Dendritic cell treated with granulocyte-macrophage colony-stimulating factor and Interleukin-4, amounts not matched to agents 40 ng/mL and 50 ng/mL, for 4 days (primary cell): ENCODE data around the gene INHA.

ENCODE experiments used
- H3K27ac Mint-ChIP-seq: one replicate; pipeline ENCODE4 v1.8.0; 2022; ENCODE audit warnings: mild to moderate bottlenecking, mixed read lengths
- H3K27me3 Mint-ChIP-seq: one replicate; pipeline ENCODE4 v1.8.0; 2022; ENCODE audit warnings: mild to moderate bottlenecking, mixed read lengths
- H3K36me3 Mint-ChIP-seq: one replicate; pipeline ENCODE4 v1.8.0; 2022; ENCODE audit warnings: low read depth, mixed read lengths
- H3K4me1 Mint-ChIP-seq: one replicate; pipeline ENCODE4 v1.8.0; 2022; ENCODE audit warnings: low read depth, mixed read lengths
- H3K4me3 Mint-ChIP-seq: one replicate; pipeline ENCODE4 v1.8.0; 2022; ENCODE audit warnings: mild to moderate bottlenecking, moderate library complexity, mixed read lengths
- H3K9me3 Mint-ChIP-seq: one replicate; pipeline ENCODE4 v1.8.0; 2022; ENCODE audit warnings: mixed read lengths
- intact Hi-C: fragments of 100-400 bp; cut with micrococcal nuclease; formaldehyde crosslinking; loops from one replicate; pipeline ENCODE4 v1.15.0; 2022

The INHA gene

DNA sequence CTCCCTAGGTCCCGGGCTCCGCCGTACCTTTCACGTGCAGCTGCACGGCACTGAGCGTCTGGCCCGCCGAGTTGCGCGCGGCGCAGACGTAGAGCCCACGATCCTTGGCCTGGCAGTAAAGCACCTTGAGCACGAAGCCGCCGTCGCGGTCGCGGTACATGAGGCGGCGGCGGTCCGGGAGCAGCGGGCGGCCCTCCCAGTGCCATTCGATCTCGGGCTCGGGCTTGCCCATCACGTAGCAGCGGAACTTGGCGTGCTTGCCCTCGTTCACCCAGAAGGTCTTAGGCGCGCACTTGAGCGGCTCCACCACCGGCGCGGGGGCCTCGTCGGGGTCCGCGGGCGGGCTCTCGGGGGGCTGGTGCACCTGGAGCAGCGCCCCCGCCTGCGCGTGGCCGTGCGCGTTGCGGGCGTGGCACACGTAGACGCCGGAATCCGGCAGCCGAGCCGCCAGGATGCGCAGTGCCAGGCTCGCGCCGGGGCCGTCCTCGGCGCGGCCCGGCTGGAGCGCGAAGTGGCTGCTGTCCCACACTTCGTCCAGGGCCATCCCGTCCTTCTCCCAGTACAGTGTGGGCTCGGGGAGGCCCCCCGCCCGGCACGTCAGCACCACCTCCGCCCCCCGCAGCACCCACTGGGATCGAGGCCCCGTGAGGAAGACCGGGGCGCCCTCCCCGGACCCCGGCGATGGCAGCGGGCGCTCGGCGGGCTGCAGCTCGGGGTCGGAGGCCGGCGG, 1.8 kb upstream of the INHA start:
- H3K36me3 Mint-ChIP-seq = no peaks in the 10 kb centered on the region
- H3K4me1 Mint-ChIP-seq = peaks cover 4% of the 10 kb centered on the region
- H3K27me3 Mint-ChIP-seq = peaks cover 58% of the 10 kb centered on the region
- intact Hi-C loops = no loop called here
- no peak overlapping the region for H3K27ac Mint-ChIP-seq
- H3K4me3 Mint-ChIP-seq = peak overlapping the region; percentile 52
- no peaks in the 10 kb centered on the region for H3K9me3 Mint-ChIP-seq

DNA sequence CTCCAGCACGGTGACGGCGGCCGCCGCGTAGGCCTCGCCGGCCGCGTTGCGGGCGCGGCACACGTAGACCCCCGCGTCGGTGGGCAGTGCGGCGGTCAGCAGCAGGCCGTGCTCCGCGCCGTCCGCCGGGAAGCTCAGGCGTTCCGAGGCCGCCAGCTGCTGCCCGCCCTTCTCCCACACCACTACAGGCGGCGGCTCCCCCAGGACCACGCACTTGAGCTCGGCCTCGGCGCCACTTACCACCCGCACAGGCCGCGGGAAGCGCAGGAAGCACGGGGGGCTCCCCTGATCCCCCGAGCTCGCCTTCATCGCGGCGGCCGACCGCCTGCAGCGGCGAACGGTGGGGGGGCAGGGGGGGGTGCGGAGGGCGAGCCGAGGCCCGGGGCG, 1.2 kb upstream of the INHA start:
- H3K36me3 Mint-ChIP-seq = no peaks in the 10 kb centered on the region
- peak overlapping the region; percentile 35 for H3K4me3 Mint-ChIP-seq
- intact Hi-C loops = no loop called here
- no peaks in the 10 kb centered on the region for H3K9me3 Mint-ChIP-seq
- peaks cover 62% of the 10 kb centered on the region for H3K27me3 Mint-ChIP-seq
- H3K27ac Mint-ChIP-seq = no peak overlapping the region
- peaks cover 4% of the 10 kb centered on the region for H3K4me1 Mint-ChIP-seq

DNA sequence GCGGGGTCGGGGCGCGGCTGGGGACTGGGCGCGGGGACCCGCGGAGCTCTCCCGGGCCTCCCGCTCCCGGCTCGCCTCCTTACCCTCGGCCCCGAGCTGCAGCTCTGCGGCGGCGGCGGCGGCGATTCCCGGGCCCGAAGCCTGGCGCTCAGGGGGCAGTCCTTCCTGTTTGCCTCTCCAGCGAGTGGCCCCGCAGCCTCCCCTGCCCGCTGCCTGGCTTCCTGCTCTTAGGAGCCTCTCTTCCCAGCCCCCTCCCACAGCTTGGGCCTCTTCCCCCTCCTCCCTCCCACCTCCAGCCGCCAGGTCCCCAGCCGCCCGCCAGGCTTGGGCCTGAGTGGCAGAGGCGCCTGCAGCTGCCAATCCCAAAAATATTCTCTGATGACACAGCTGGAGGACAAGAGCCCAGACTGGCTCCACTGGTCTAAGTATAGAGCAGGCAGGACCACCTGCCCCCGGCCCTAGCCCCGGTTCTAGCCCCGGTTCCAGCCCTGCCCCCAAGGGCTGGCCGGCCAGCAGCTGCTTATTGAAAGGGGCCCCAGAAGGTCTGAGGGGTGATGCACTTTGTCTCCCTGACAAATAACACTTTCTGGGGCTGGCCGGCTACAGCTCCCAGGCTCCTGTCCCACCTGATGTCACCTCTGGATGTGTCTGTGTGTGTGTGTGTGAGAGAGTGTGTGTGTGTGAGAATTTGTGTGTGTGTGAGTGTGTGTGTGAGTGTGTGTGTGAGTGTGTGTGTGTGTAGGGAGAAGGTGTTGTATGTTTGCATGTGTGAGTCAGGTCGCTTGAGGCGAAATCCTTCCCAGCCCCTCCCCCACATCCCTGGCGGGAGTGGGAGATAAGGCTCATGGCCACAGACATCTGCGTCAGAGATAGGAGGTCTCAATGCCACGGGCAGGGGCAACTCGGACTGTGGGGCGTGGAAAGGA, 536 bp upstream of the INHA start, which contains the start of gene OBSL1:
OBSL1 (minus strand) TSS at position 229 of the 926 bp plus-strand sequence. CDS start 307 bp downstream, outside the sequence.
- Mint-ChIP-seq H3K36me3 (no peaks in the 10 kb centered on the region), H3K4me3 (peak within 1 kb of the TSS; percentile 52), H3K9me3 (no peaks in the 10 kb centered on the region), H3K27me3 (peaks cover 69% of the 10 kb centered on the region), H3K27ac (no peak within 1 kb of the TSS), H3K4me1 (peaks cover 4% of the 10 kb centered on the region)
- intact Hi-C loops = no loop called here

GRCh38 chr2:219573166-219573565, 1.1 kb downstream of the INHA start:
- H3K9me3 Mint-ChIP-seq = no peaks in the 10 kb centered on the region
- intact Hi-C loops = no loop called here
- peaks cover 72% of the 10 kb centered on the region for H3K27me3 Mint-ChIP-seq

GRCh38 chr2:219574484-219575311, 2.6 kb downstream of the INHA start:
- Mint-ChIP-seq H3K36me3 (no peaks in the 10 kb centered on the region), H3K9me3 (no peaks in the 10 kb centered on the region), H3K27me3 (peaks cover 59% of the 10 kb centered on the region), H3K27ac (no peak overlapping the region), H3K4me3 (no peak overlapping the region), H3K4me1 (peaks cover 16% of the 10 kb centered on the region)
- intact Hi-C loops = no loop called here

More at GRCh38 chr2:219573166-219573565, 1.1 kb downstream of the INHA start:
- Mint-ChIP-seq H3K4me1 (peaks cover 4% of the 10 kb centered on the region), H3K4me3 (no peak overlapping the region), H3K36me3 (no peaks in the 10 kb centered on the region), H3K27ac (no peak overlapping the region)

DNA sequence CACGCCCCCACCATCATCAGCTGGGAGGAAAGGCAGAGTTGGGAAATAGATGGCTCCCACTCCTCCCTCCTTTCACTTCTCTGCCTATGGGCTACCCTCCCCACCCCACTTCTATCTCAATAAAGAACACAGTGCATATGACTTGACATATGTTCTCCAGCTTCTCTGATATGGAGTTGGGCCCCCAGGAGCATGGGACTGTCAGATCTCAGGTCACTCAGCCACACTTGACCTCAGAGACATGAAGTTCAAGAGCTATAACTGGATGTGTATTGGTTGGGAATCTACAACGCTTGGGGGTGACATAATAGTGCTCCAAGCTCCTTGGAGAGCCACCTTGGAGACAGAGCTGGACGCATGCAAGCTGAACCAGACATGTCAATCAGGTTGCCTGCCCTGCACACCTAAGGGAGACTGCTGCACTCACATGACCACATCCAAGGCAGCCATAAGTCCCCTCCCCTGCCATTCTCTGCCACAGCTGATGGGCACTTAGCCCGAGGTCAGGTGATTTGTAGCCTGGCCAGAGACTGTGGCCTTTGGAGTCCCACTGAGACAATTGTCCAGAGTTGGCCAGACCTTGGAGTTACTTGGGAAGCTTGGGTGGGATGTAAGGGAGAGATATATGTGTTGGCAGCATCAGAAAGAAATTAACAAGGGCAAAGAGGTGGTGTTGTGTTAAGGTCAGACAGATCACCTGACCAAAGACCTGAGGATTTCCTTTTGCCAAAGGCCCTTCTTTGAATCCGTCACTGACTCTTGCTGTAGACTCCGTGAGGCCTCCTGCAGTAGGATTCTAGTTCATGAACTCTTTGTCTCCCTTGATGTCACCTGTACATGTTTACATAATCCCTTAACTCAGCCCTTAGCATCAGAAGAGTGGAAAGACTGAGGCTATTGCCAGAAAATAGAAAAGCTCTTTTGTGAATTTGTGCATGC, 3.7 kb downstream of the INHA start:
- H3K9me3 Mint-ChIP-seq = no peaks in the 10 kb centered on the region
- peaks cover 52% of the 10 kb centered on the region for H3K27me3 Mint-ChIP-seq
- intact Hi-C loops = no loop called here
- H3K36me3 Mint-ChIP-seq = no peaks in the 10 kb centered on the region
- H3K27ac Mint-ChIP-seq = no peak overlapping the region
- peaks cover 11% of the 10 kb centered on the region for H3K4me1 Mint-ChIP-seq
- H3K4me3 Mint-ChIP-seq = no peak overlapping the region

DNA sequence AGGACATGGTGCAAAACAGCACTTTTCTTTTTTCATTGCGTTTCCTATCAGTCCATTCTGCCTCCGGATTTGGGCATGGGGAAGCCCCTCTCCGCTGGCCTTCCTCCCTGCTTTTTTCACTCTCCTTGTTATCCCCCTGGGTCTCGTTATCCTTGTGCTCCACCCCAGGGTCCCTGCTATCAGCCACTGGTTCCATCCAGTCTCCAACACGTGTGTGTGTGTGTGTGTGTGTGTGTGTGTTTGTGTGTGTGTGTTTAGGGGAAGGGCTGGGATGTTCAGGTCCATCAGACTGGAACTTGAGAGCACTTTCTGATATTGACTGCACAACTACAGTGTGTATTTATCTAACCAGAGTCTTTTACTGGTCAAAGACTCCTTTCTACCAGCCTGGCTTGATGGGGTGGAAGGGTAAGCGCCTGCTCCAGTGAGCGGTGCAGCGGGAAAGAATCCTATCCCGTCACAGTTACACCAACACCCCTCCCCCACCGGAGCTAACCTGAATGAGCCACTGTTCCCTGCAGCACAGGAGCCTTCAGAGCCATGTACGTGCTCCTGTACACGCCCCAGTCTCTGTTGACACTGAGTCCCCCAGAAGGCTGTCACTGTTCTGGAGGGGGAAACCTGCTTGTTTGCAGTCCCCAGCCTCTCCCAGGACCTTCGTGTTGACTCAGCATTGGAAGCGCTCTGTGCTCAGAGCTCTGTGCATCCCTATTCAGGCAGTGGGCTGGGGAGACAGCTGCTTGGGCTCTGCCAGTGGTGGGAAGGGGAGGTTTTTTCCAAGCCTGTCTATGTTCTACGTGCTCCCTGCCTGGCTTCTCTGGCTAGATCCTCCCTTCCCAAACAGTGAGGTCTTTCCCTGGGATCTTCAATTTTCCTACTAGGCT, 4.6 kb downstream of the INHA start:
- intact Hi-C loops = no loop called here
- Mint-ChIP-seq H3K27me3 (peaks cover 46% of the 10 kb centered on the region), H3K4me1 (peaks cover 11% of the 10 kb centered on the region)

DNA sequence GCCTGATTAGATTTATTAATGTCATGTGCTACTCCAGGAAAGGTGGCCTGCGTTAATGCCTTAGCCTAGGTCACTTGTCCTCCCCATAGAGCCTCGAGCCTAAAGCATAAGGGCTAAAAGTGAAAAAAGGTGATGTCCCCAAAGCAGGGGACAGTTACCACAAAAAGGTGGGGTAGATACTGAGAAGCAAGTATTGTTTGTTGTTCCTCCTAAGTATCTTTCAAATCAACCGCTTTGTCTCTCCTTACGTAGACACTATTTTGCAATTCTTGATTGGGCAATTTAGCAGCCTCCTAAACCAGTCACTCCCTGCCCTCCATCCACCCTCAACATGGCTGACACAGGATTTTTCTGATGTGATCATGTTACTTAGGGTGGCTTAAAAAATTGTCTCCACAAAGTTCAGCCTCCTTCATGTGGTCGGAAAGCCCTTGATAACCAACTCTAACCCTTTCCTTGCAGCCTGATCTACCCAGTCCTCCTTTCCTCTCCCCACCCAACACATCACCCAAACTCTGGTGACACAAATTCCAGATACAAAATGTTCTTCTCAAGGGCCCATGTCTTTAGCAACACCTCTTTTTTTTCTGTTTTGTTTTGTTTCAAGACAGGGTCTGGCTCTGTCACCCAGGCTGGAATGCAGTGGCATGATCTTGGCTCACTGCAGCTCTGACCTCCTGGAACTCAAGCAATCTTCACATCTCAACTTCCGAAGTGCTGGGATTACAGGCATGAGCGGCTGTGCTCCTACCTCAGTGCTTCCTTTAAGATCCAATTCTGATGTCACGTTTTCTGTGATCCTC, 6.9 kb downstream of the INHA start:
- Mint-ChIP-seq H3K27me3 (peaks cover 23% of the 10 kb centered on the region), H3K27ac (no peak overlapping the region), H3K4me1 (peaks cover 11% of the 10 kb centered on the region), H3K4me3 (no peak overlapping the region), H3K9me3 (no peaks in the 10 kb centered on the region), H3K36me3 (no peaks in the 10 kb centered on the region)
- intact Hi-C loops = no loop called here

More for the DNA sequence above, 4.6 kb downstream of the INHA start:
- no peaks in the 10 kb centered on the region for H3K36me3 Mint-ChIP-seq
- no peak overlapping the region for H3K4me3 Mint-ChIP-seq
- H3K9me3 Mint-ChIP-seq = no peaks in the 10 kb centered on the region
- H3K27ac Mint-ChIP-seq = no peak overlapping the region

- Mint-ChIP-seq H3K27me3 (peaks cover 11% of the 10 kb centered on the region), H3K36me3 (no peaks in the 10 kb centered on the region), H3K27ac (no peak overlapping the region), H3K9me3 (no peaks in the 10 kb centered on the region), H3K4me3 (no peak overlapping the region), H3K4me1 (peaks cover 11% of the 10 kb centered on the region)
- intact Hi-C loops = no loop called here
Observed at GRCh38 chr2:219581346-219581745, 9.2 kb downstream of the INHA start.

- intact Hi-C loops = no loop called here
- H3K4me3 Mint-ChIP-seq = no peak overlapping the region
Observed at GRCh38 chr2:219591091-219591490, 19.0 kb downstream of the INHA start.

DNA sequence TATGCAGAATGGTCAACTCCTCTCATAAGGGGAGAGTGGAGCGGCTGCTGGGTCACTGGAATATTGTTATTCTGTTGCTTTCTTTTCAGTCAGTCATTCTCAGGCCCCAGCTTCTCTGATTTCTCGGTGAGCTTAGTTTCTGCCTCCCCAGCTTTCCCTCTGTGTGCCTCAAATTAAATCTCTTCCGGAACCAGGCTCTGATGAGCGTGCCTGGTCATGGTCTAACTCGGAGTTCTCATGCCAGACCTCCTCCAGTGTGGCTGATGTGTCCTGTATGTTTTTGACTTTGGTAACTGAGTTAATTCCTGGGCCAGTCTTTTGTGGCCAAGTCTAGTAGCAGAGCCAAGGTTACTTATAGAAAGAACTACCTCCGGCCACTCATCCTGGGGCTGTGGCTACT, 20.6 kb downstream of the INHA start:
- intact Hi-C loops = no loop called here
- H3K36me3 Mint-ChIP-seq = peaks cover 4% of the 10 kb centered on the region
- H3K4me1 Mint-ChIP-seq = peaks cover 10% of the 10 kb centered on the region

More at GRCh38 chr2:219591091-219591490, 19.0 kb downstream of the INHA start:
- Mint-ChIP-seq H3K4me1 (peaks cover 4% of the 10 kb centered on the region), H3K36me3 (no peaks in the 10 kb centered on the region), H3K27me3 (peaks cover 13% of the 10 kb centered on the region), H3K27ac (no peak overlapping the region), H3K9me3 (no peaks in the 10 kb centered on the region)

More for the DNA sequence above, 20.6 kb downstream of the INHA start:
- Mint-ChIP-seq H3K27me3 (peaks cover 13% of the 10 kb centered on the region), H3K9me3 (no peaks in the 10 kb centered on the region), H3K27ac (no peak overlapping the region), H3K4me3 (no peak overlapping the region)
